Stomach smooth muscle (tissue), 2 donors: ENCODE measurements around the gene PYURF.

ENCODE experiments used
- H3K27ac ChIP-seq: one replicate; pipeline ENCODE4 v1.7.0; 2013; ENCODE audit warnings: mild to moderate bottlenecking, low read length, inconsistent platforms
- H3K27me3 ChIP-seq, 2 donors: one replicate each; pipeline ENCODE4 v1.7.0; 2013; ENCODE audit warnings: low read length in 2 of 2; ENCODE audit not compliant: insufficient read depth in 2 of 2, control insufficient read depth in 1 of 2
- H3K36me3 ChIP-seq, 2 donors: one replicate each; pipeline ENCODE4 v1.7.0; 2013; ENCODE audit warnings: low read length in 2 of 2; ENCODE audit not compliant: control insufficient read depth in 2 of 2, insufficient read depth in 2 of 2
- H3K4me1 ChIP-seq: one replicate; pipeline ENCODE4 v1.7.0; 2013; ENCODE audit warnings: low read length; ENCODE audit not compliant: control insufficient read depth, insufficient read depth
- H3K4me3 ChIP-seq, 2 donors: one replicate each; pipeline ENCODE4 v1.7.0; 2013; ENCODE audit warnings: low read length in 2 of 2
- H3K9ac ChIP-seq, 2 donors: one replicate each; pipeline ENCODE4 v1.7.0; 2013; ENCODE audit warnings: low read length in 2 of 2, mild to moderate bottlenecking in 1 of 2
- H3K9me3 ChIP-seq, 2 donors: one replicate each; pipeline ENCODE4 v1.7.0; 2013; ENCODE audit warnings: low read length in 2 of 2; ENCODE audit not compliant: control insufficient read depth in 2 of 2
- donor health status: healthy.
- donor health status: Pancreatic carcinoma.

The PYURF gene

DNA sequence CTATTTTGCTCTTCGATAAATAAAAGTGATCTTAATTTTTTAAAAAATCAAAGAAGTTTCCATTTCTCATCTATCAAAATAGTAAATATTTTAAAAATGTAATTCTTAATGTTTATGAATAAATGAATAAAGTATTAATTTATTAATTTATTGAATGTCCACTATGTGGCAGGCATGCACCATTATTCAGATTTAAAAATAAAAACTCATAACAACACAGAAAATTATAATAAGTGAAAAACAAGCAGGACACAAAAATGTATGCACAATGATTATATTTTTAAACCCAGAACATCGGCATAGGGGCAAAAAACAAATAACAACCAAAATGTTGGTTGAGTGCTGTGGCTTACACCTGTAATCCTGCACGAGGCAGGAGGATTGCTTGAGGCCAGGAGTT is 5.3 kb upstream of the PYURF start:
- Histone ChIP-seq H3K4me3 (no peak overlapping the region), H3K27ac (no peak overlapping the region), H3K4me1 (peaks cover 5% of the 10 kb centered on the region), H3K27me3 (no peaks in the 10 kb centered on the region), H3K9ac (no peak overlapping the region), H3K36me3 (peaks cover 0 to 2% of the 10 kb centered on the region in 2 donors), H3K9me3 (no peaks in the 10 kb centered on the region)

DNA sequence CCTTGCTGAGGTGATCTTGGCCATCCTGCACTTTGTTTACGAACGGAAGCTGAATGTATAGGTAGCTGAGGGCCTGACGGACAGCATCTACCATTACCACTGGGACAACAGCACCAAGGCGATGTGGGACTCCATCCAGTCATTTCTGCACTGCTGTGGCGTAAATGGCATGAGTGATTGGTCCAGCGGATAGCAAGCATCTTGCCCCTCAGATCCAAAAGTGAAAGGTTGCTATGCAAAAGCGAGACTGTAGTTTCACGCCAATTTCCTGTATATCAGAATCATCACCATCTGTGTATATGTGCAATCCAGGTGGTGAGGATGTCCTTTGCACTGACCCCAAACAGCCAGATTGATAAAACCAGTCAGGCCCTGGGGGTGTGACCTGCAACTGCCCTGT is 4.2 kb upstream of the PYURF start:
- H3K36me3 ChIP-seq = peaks cover 0 to 2% of the 10 kb centered on the region in 2 donors
- no peaks in the 10 kb centered on the region for H3K9me3 ChIP-seq
- no peak overlapping the region for H3K4me3 ChIP-seq
- peaks cover 6% of the 10 kb centered on the region for H3K4me1 ChIP-seq
- H3K9ac ChIP-seq = no peak overlapping the region
- H3K27ac ChIP-seq = no peak overlapping the region
- H3K27me3 ChIP-seq = no peaks in the 10 kb centered on the region

DNA sequence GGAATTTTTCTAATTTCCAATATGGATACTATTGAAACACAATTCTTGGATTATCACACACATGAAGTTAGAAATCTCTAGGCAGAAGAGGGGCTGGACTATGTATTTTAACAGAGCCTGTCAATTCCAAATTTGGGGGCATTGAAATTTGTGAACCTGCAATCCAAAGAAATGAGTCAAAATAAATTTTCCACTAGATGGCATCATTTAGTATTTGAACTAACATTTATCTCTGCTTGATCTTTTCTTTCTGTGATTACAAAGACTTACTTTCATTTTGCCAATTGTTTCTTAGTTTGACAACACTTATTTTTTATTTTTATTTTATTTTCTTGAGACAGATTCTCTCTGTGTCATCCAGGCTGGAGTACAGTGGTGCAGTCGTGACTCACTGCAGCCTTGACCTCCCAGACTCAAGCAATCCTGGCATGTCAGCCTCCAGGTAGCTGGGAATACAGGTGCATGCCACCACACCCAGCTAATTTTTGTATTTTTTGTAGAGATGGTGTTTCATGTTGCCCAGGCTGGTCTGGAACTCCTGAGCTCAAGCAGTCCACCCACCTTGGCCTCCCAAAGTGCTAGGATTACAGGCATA is 2.7 kb upstream of the PYURF start:
- Histone ChIP-seq H3K9ac (no peak overlapping the region), H3K27ac (no peak overlapping the region), H3K4me3 (no peak overlapping the region)

DNA sequence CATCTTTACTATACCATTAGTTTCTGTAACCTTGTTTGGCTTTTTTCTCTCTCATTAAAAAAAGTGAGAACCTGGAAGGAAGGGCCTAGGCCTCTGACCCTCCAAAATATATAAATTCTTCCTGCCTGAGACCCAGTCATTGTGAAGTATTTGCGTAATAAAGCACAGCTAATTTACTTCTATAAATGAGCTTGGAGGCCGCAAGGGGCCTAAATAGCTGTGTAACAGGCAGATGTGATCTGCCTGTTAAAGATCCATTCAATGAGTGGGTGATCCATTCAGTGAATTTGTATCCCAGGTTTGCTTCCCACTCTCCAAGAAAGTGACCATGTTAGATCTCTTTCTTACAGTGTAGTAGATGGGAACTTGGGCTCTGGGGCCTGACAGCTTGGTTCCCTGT is 595 bp upstream of the PYURF start:
- H3K27ac ChIP-seq = peak overlapping the region; percentile 83

More for the DNA sequence above, 2.7 kb upstream of the PYURF start:
- Histone ChIP-seq H3K4me1 (peaks cover 6% of the 10 kb centered on the region), H3K27me3 (no peaks in the 10 kb centered on the region), H3K9me3 (no peaks in the 10 kb centered on the region), H3K36me3 (peaks cover 2% of the 10 kb centered on the region in 2 donors)

DNA sequence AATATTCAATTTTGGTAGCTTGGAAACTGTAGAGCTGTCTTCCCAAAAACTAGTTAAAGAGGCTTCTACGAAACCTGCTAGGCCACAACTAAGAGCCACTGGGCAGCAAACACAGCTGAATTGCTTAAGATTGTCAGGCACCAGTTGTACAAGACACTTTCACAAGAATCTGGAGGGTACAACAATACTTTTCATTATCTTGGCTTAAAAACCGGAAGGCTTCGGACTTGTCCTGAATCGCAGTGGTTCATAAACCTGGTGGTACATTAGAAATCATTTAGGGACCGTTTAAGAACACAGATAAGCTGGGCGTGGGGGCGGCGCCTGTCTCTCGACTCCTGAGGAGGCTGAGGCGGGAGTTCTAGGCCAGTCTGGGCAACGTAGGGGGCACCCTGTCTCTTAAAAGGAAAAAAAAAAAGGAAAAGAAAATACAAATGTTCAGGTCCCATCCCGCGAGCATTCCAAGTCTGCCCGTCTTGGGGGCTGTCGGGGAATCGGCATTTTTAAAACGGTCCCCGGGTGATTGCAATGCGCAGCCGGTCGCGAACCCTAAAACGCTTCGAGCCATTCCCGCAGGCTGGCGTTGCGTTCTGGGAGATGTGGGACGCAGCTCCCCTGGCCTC is 763 bp downstream of the PYURF start:
- Histone ChIP-seq H3K9me3 (no peaks in the 10 kb centered on the region), H3K27me3 (no peaks in the 10 kb centered on the region), H3K36me3 (peaks cover 2 to 10% of the 10 kb centered on the region in 2 donors), H3K27ac (peak overlapping the region; percentile 83), H3K4me1 (peaks cover 9% of the 10 kb centered on the region), H3K9ac (peak overlapping the region; percentile 86 to 91), H3K4me3 (peak overlapping the region; percentile 79 to 89)

More for the DNA sequence above, 595 bp upstream of the PYURF start:
- H3K4me3 ChIP-seq = peak overlapping the region; percentile 75 to 89
- H3K9ac ChIP-seq = peak overlapping the region; percentile 86 to 91
- peaks cover 6% of the 10 kb centered on the region for H3K4me1 ChIP-seq
- no peaks in the 10 kb centered on the region for H3K9me3 ChIP-seq
- no peaks in the 10 kb centered on the region for H3K27me3 ChIP-seq
- peaks cover 2 to 10% of the 10 kb centered on the region in 2 donors for H3K36me3 ChIP-seq

DNA sequence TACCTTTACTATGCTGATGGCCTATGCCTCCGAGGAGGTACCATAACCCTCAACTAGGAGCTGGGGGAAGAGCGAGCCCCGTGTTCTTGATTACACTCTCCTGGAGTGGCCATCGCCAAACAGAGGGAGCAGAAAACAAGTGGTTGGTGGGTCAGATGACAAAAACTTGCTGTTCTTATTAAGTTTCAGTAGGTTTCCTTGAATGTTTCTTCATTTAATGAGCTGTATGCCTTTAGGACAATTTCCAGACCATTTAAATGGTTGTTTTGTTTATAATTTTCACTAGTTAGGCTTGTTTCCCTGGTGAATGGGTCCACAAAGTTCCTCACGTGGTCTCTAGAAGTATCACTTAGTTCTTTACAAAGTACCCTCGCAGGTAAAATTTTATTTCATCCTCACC is 4.7 kb downstream of the PYURF start:
- Histone ChIP-seq H3K4me3 (no peak overlapping the region), H3K27ac (peak overlapping the region; percentile 58), H3K9me3 (no peaks in the 10 kb centered on the region), H3K27me3 (no peaks in the 10 kb centered on the region), H3K9ac (no peak overlapping the region), H3K36me3 (peaks cover 0 to 10% of the 10 kb centered on the region in 2 donors), H3K4me1 (peaks cover 7% of the 10 kb centered on the region)

DNA sequence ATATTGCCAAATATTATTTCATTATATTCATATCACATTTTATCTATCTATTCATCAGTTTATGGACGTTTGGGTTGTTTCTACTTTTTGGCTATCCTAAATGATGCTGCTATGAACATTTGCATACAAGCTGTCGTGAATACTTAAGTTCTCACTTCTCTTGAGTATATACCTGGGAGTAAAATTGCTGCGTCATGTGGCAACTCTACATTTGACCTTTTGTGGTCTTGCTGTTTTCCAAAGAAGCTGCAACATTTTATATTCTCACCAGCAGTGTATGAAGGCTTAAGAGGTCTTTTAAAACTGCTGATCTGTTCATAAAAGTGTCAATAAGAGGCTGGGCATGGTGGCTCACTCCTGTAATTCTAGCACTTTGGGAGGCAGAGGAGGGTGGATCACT is 5.8 kb downstream of the PYURF start:
- Histone ChIP-seq H3K4me1 (peaks cover 6% of the 10 kb centered on the region), H3K9me3 (no peaks in the 10 kb centered on the region), H3K36me3 (peaks cover 0 to 10% of the 10 kb centered on the region in 2 donors), H3K9ac (no peak overlapping the region), H3K27me3 (no peaks in the 10 kb centered on the region), H3K27ac (no peak overlapping the region), H3K4me3 (no peak overlapping the region)

DNA sequence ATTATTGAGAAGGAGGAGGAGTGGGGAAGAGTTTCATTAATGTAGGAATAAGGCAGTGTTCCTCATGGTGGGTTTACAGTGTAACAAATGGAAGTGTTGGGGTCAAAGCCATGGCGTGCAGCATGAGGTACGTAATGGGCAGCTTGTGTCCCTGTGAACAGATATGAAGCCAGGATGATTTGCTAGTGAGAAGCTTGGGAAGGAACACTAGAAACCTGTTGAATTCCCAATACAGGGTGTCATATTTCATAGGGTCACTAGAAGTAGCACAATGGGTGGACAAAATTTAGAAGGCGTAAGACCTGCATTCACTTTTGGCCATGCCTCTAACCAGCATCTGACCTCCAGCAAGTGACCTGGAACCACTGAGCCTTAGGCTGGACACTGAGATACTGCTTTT is 6.8 kb downstream of the PYURF start:
- H3K9me3 ChIP-seq = no peaks in the 10 kb centered on the region
- no peaks in the 10 kb centered on the region for H3K27me3 ChIP-seq
- no peak overlapping the region for H3K27ac ChIP-seq
- H3K4me3 ChIP-seq = no peak overlapping the region
- H3K9ac ChIP-seq = no peak overlapping the region
- H3K36me3 ChIP-seq = peaks cover 0 to 10% of the 10 kb centered on the region in 2 donors
- peaks cover 6% of the 10 kb centered on the region for H3K4me1 ChIP-seq

DNA sequence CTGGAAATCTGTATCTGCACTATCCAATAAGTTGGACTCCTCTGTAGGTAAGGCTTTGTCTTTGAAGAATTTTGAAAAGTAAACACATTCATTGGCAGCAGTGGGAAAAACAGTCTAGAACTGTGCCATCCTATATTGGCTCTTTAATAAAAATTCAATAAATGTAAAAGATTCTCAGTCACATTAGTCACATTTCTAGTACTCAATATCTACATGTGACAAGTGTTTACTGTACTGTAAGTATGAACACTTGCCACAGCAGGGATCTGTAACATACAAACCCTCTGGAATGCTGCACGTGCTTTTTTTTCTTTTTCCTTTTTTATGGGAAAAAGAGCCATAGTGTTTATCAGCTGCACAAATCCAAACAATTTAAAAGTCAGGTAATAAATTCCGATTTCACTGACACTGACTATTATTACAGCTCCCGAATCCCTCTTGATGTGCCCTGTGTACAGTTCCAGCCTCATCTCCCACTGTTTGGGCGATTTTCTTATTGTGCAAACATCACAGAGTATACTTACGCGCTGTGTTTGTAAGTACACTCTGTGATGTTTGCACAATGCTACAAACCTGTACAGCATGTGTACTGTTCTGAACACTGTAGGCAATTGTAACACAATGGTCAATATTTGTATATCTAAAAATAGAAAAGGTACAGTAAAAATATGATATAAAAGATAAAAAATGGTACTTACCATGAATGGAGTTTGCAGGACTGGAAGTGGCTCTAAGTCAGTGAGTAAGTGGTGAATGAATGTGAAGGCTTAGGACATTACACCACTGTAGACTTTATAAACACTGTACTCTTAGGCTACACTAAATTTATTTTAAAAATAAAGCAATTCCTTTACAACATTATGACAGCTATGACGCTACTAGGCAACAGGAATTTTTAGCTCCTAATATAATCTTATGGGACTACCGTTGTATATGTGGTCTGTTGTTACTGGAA is 8.7 kb downstream of the PYURF start:
- Histone ChIP-seq H3K27ac (no peak overlapping the region), H3K4me3 (no peak overlapping the region), H3K9ac (no peak overlapping the region), H3K36me3 (no peaks in the 10 kb centered on the region), H3K27me3 (no peaks in the 10 kb centered on the region), H3K9me3 (no peaks in the 10 kb centered on the region), H3K4me1 (peaks cover 6% of the 10 kb centered on the region)

DNA sequence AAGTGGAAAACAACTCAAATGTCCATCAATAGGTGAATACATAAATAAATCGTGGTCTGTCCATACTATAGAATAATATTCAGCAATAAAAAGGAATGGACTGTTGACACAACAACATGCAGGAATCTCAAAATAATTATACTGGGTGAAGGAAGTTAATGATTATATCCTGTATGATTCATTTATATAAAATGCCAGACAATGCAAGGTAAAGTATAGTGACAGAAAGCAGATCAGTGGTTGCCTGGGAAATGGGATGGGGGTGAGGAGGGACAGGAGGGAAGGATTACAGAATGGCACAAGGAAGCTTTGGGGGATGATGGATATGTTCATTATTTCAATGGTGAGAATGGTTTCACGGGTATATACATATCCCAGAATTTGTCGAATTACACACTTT is 12.3 kb downstream of the PYURF start:
- H3K9ac ChIP-seq = no peak overlapping the region
- no peaks in the 10 kb centered on the region for H3K9me3 ChIP-seq

More for the DNA sequence above, 12.3 kb downstream of the PYURF start:
- no peak overlapping the region for H3K27ac ChIP-seq
- no peaks in the 10 kb centered on the region for H3K27me3 ChIP-seq
- no peak overlapping the region for H3K4me3 ChIP-seq
- no peaks in the 10 kb centered on the region for H3K36me3 ChIP-seq
- H3K4me1 ChIP-seq = peaks cover 3% of the 10 kb centered on the region
